K562 (cell line): ENCODE data around the gene FYB1. TPM values are rescaled to one million over a fixed set of nuclear protein-coding genes. Genes with fewer than 3 reads are reported as not detected.

Experiments used
- ATAC-seq: fragments of 200-7000 bp; cut with Tn5 transposase; 3 replicates; pipeline ENCODE4 v1.9.1; 2020; ENCODE audit warnings: moderate library complexity
- BruUV-seq: library from RNA; stranded (reverse); fragments of 400-500 nt; replicated peaks from 2 replicates; lab custom pipeline; 2021; lab: Mats Ljungman, UMichigan
- CTCF ChIA-PET: fragments of 300-600 bp; formaldehyde crosslinking; extraction: SDS; loops from one replicate; lab custom pipeline; 2021; ENCODE audit warnings: low intra/inter-chr PET ratio; lab: Yijun Ruan, JAX
- POLR2A ChIA-PET: fragments of 300-600, 350-650 bp; sonication (Branson Sonifier 250); formaldehyde crosslinking; extraction: SDS; loops from one replicate; lab custom pipeline; 2021; ENCODE audit warnings: antibody characterized with exemption, inconsistent platforms; lab: Yijun Ruan, JAX
- DNase-seq, 4 experiments: peaks; one replicate each; pipeline versions ENCODE4 v3.0.0 to v3.0.0-alpha.2; 2011 to 2018; ENCODE audit warnings: low spot score in 3 of 4, mixed read lengths in 3 of 4; ENCODE audit errors: extremely low read depth in 1 of 4
- FAIRE-seq: peaks from 2 replicates; lab custom pipeline; 2011; peaks lifted over from hg19 to GRCh38; lab: Jason Lieb, UNC
- H2AFZ ChIP-seq: 2 replicates; pipeline ENCODE4 v1.6.0; 2011; ENCODE audit warnings: low read depth, low read length, control low read depth, inconsistent platforms
- H3K27ac ChIP-seq: fragments of 200-600 bp; 3 replicates; pipeline ENCODE4 v1.8.0; 2011; ENCODE audit warnings: low read depth, mild to moderate bottlenecking, control low read depth, inconsistent platforms, low read length, moderate library complexity, mixed read lengths; ENCODE audit errors: extremely low read depth
- H3K27me3 ChIP-seq, 2 experiments: fragments of 300-600 bp in 1 of 2; 2 replicates in 1 of 2; 3 replicates in 1 of 2; pipeline versions ENCODE4 v1.6.0 to v1.8.0; 2011; ENCODE audit warnings: inconsistent platforms in 2 of 2, low read length in 2 of 2, mild to moderate bottlenecking in 1 of 2, mixed read lengths in 1 of 2, moderate library complexity in 1 of 2; ENCODE audit not compliant: control insufficient read depth in 2 of 2, insufficient read depth in 2 of 2
- H3K36me3 ChIP-seq: fragments of 300-600 bp; 3 replicates; pipeline ENCODE4 v1.8.0; 2011; ENCODE audit warnings: mild to moderate bottlenecking, low read length, inconsistent platforms; ENCODE audit not compliant: control insufficient read depth, insufficient read depth
- H3K4me1 ChIP-seq, 2 experiments: fragments of 200-600 bp in 1 of 2; replicated peaks in 1 of 2; 2 replicates in 1 of 2; 3 replicates in 1 of 2; pipeline versions ENCODE4 v1.5.1 to v1.8.0; 2011; ENCODE audit warnings: inconsistent platforms in 2 of 2, low read length in 2 of 2, mild to moderate bottlenecking in 1 of 2, mixed read lengths in 1 of 2, moderate library complexity in 1 of 2; ENCODE audit not compliant: control insufficient read depth in 2 of 2, insufficient read depth in 2 of 2
- H3K4me2 ChIP-seq: 2 replicates; pipeline ENCODE4 v1.6.1; 2011; ENCODE audit warnings: low read length, control low read depth, inconsistent platforms, mixed read lengths; ENCODE audit not compliant: insufficient read depth
- H3K4me3 ChIP-seq: fragments of 200-600 bp; sonication (generic), shearing (Covaris generic); 2 replicates; pipeline ENCODE4 v1.5.1; 2016; ENCODE audit warnings: control low read depth, inconsistent platforms
- H3K79me2 ChIP-seq: fragments of 200-600 bp; 3 replicates; pipeline ENCODE4 v1.8.0; 2011; ENCODE audit warnings: low read length, inconsistent platforms; ENCODE audit not compliant: control insufficient read depth, insufficient read depth
- H3K9ac ChIP-seq, 2 experiments: 2 replicates each; pipeline versions ENCODE4 v1.6.0 to v1.6.1; 2011; ENCODE audit warnings: low read depth in 2 of 2, low read length in 2 of 2, control low read depth in 1 of 2, inconsistent platforms in 1 of 2, mild to moderate bottlenecking in 1 of 2, mixed read lengths in 1 of 2; ENCODE audit not compliant: insufficient read depth in 1 of 2
- H3K9me1 ChIP-seq: one replicate; pipeline ENCODE4 v1.6.0; 2011; ENCODE audit warnings: inconsistent platforms, mild to moderate bottlenecking, low read length, moderate library complexity; ENCODE audit not compliant: control insufficient read depth, insufficient read depth
- H3K9me3 ChIP-seq: replicated peaks from 2 replicates; pipeline ENCODE4 v1.5.1; 2011; ENCODE audit warnings: low read depth, low read length, inconsistent platforms; ENCODE audit not compliant: control insufficient read depth, insufficient read depth
- H4K20me1 ChIP-seq: replicated peaks from 2 replicates; pipeline ENCODE4 v1.6.1; 2011; ENCODE audit warnings: low read length, inconsistent platforms, mixed read lengths; ENCODE audit not compliant: control insufficient read depth, insufficient read depth
- ARHGAP35 ChIP-seq: fragments of 450-650 bp; IDR thresholded peaks from 2 replicates; pipeline ENCODE4 v1.6.1; 2018; ENCODE audit not compliant: partially characterized antibody
- ATF3 ChIP-seq, 2 experiments: fragments of 450-650 bp in 1 of 2; sonication (generic) in 1 of 2; formaldehyde crosslinking in 1 of 2; IDR thresholded peaks in 1 of 2; conservative IDR thresholded peaks in 1 of 2; 2 replicates each; pipeline versions ENCODE4 v1.6.1 to v1.8.1; 2016 to 2023; ENCODE audit warnings: mild to moderate bottlenecking in 2 of 2, moderate library complexity in 2 of 2, inconsistent platforms in 1 of 2, missing genetic modification reagents in 1 of 2
- FOSL1 ChIP-seq: fragments of 200-800 bp; sonication (Bioruptor generic); conservative IDR thresholded peaks from 2 replicates; pipeline ENCODE4 v1.6.1; 2016; ENCODE audit warnings: missing genetic modification characterization, missing compliant biosample characterization
- JUND ChIP-seq, 2 experiments: IDR thresholded peaks; 2 replicates in 1 of 2; 3 replicates in 1 of 2; pipeline ENCODE4 v1.6.1; 2011; ENCODE audit warnings: borderline replicate concordance in 2 of 2, low read depth in 2 of 2, low read length in 2 of 2, improper control_type of control experiment in 1 of 2, missing biosample characterization in 1 of 2, missing genetic modification characterization in 1 of 2, missing genetic modification reagents in 1 of 2
- ZNF76 ChIP-seq: fragments of 250-450 bp; sonication (Bioruptor Pico); IDR thresholded peaks from 2 replicates; pipeline ENCODE4 v1.4.0; 2020; ENCODE audit warnings: mild to moderate bottlenecking, moderate library complexity, borderline replicate concordance
- in situ Hi-C: fragments of 300-500 bp; cut with MboI; formaldehyde crosslinking; loops from 4 replicates; pipeline ENCODE4 v1.15.0; 2018; ENCODE audit warnings: inconsistent platforms, mixed read lengths
- intact Hi-C: fragments of 100-400 bp; cut with micrococcal nuclease; formaldehyde crosslinking; loops from 2 replicates; pipeline ENCODE4 v1.14.2; 2022
- polyA plus RNA-seq, 8 experiments: library from polyadenylated mRNA; depleted of rRNA in 4 of 8; stranded (reverse) in 5 of 8; unstranded in 3 of 8; fragments of >200 nt; fragmentation: Nextera tagmentation in 2 of 8; fragmentation: Illumina TruSeq in 1 of 8; extraction: Ambion mirVana in 2 of 8; extraction: Trizol in 1 of 8; gene quantifications; 2 replicates each; pipeline versions ENCODE4 v1.2.1 to v1.2.3, GENCODE V29; 2011 to 2014; ENCODE audit warnings: inconsistent platforms in 1 of 8, missing spikeins in 1 of 8
- total RNA-seq, 7 experiments: library from RNA; depleted of rRNA in 6 of 7; stranded (reverse); fragments of >200 nt in 6 of 7; fragmentation: Illumina TruSeq in 2 of 7; extraction: Trizol in 2 of 7; gene quantifications; 2 replicates each; pipeline versions ENCODE4 v1.2.1 to v1.2.3, GENCODE V29; 2011 to 2021; ENCODE audit warnings: low replicate concordance in 1 of 7

The FYB1 gene
- total and polyA plus RNA-seq, 9 of the 15 experiments (the other 6 are each of a cell fraction or from before 2014, with no cell fraction given): 4.7 to 31.5 (median 9.7) TPM

- POLR2A ChIA-PET: no interaction called here
- CTCF ChIA-PET: no interaction called here
- Histone ChIP-seq H3K4me3 (no peak overlapping the region), H3K4me1 (no peaks in the 10 kb centered on the region; a peak in 1 of 5 replicates), H3K27me3 (no peaks in the 10 kb centered on the region), H2AFZ (no peak overlapping the region), H3K79me2 (no peaks in the 10 kb centered on the region), H3K9ac (no peak overlapping the region), H3K9me3 (peaks cover 4% of the 10 kb centered on the region; the same call in 1 of the 2 replicates), H3K27ac (no peak overlapping the region), H3K36me3 (no peaks in the 10 kb centered on the region), H3K9me1 (no peaks in the 10 kb centered on the region), H3K4me2 (no peak overlapping the region), H4K20me1 (no peaks in the 10 kb centered on the region)
- intact Hi-C loops (no loop called here), in situ Hi-C loops (no loop called here)
- no TSS peak for BruUV-seq
- no peak for FAIRE-seq
- peak; percentile 63; the same call in 1 of the 2 replicates for TF ChIP-seq ATF3 (IDR thresholded peaks at IDR 0.05)
- no peak for TF ChIP-seq ATF3 (CRISPR knock-in tag; conservative IDR thresholded peaks at IDR 0.05)
- no peak for TF ChIP-seq ZNF76 (CRISPR knock-in tag)
- peak; percentile 47; the same call in 1 of the 2 replicates for TF ChIP-seq FOSL1
- TF ChIP-seq ARHGAP35: no peak
- 0 out of 2 replicates have a peak, but pooled peaks have one; percentile 35 for TF ChIP-seq JUND (IDR thresholded peaks at IDR 0.05; ENCODE audit: borderline replicate concordance, low read depth, low read length)
- peak; percentile 39; the same call in 1 of the 3 replicates for TF ChIP-seq JUND (tag; IDR thresholded peaks at IDR 0.05; ENCODE audit: borderline replicate concordance, low read depth, low read length)
- DNase-seq: no peak
- ATAC-seq: no peak
Measured at GRCh38 chr5:39253196-39253595, 33.8 kb upstream of the FYB1 start.
